ENCODE data around the gene AP1B1. TPM values are rescaled to one million over a fixed set of nuclear protein-coding genes. Genes with fewer than 3 reads are reported as not detected.

Gene AP1B1
- polyA plus RNA-seq, 2 of the 4 experiments (the other 2 are of a cell fraction), result 22.5 to 27.0 TPM

- ATAC-seq (no peak), DNase-seq (ENCODE audit: low read depth in 1 of 2, low spot score in 1 of 2) (no peak), FAIRE-seq (no peak)
- Histone ChIP-seq H3K9me3 (no peaks in the 10 kb centered on the region), H3K4me2 (no peak overlapping the region), H3K4me3 (no peak overlapping the region), H3K4me1 (peaks cover 11% of the 10 kb centered on the region; the same call in 2 of the 3 replicates), H3K27ac (no peak overlapping the region)
- ChIA-PET POLR2A (no interaction called here), CTCF (no interaction called here)
- TF ChIP-seq E2F6 (IDR thresholded peaks at IDR 0.05; ENCODE audit: borderline replicate concordance, low read depth), result no peak
- 91% methylated on average over 21 of the region's 23 CpGs for WGBS (ENCODE audit: missing lambda C conversion rate)
Observed at GRCh38 chr22:29339381-29340235, 48.8 kb downstream of the AP1B1 start.

- ChIA-PET POLR2A (no interaction called here), CTCF (no interaction called here)
- ATAC-seq, result no peak
- no peak for TF ChIP-seq FOXS1 (CRISPR knock-in tag; IDR thresholded peaks at IDR 0.05)
- Histone ChIP-seq H3K27ac (no peak overlapping the region), H3K4me1 (peaks cover 5% of the 10 kb centered on the region; the same call in 2 of the 3 replicates), H3K4me3 (no peak overlapping the region), H3K4me2 (no peak overlapping the region), H3K9me3 (no peaks in the 10 kb centered on the region)
- no peak for FAIRE-seq
- 88% methylated on average over 6 of the region's 6 CpGs for WGBS (ENCODE audit: missing lambda C conversion rate)
- no peak for DNase-seq (ENCODE audit: low read depth in 1 of 2, low spot score in 1 of 2)
Observed at GRCh38 chr22:29338398-29338797, 50.0 kb downstream of the AP1B1 start.

GRCh38 chr22:29337631-29338284 is 50.6 kb downstream of the AP1B1 start:
- no peak for DNase-seq (ENCODE audit: low read depth in 1 of 2, low spot score in 1 of 2)
- ChIA-PET CTCF (interaction anchor here (0.7 kb wide), 1 partner anchor 31 kb away, joined by 3 read pairs; the partner anchor contains the start of gene GAS2L1), POLR2A (no interaction called here)
- Histone ChIP-seq H3K9me3 (no peaks in the 10 kb centered on the region), H3K4me1 (peaks cover 5% of the 10 kb centered on the region; the same call in 2 of the 3 replicates), H3K4me2 (no peak overlapping the region), H3K4me3 (no peak overlapping the region), H3K27ac (no peak overlapping the region)
- ATAC-seq, result no peak
- 90% methylated on average over 11 of the region's 12 CpGs for WGBS (ENCODE audit: missing lambda C conversion rate)
- no peak for TF ChIP-seq FOSL2 (IDR thresholded peaks at IDR 0.05)
- TF ChIP-seq FOSL2 (CRISPR knock-in tag; IDR thresholded peaks at IDR 0.05), result no peak
- TF ChIP-seq HEYL (CRISPR knock-in tag; IDR thresholded peaks at IDR 0.05), result no peak
- TF ChIP-seq TP53 (CRISPR knock-in tag; IDR thresholded peaks at IDR 0.05), result no peak
- no peak for TF ChIP-seq MAX (IDR thresholded peaks at IDR 0.05)
- TF ChIP-seq USF2 (IDR thresholded peaks at IDR 0.05), result no peak
- no peak for TF ChIP-seq E2F6 (IDR thresholded peaks at IDR 0.05; ENCODE audit: borderline replicate concordance, low read depth)
- TF ChIP-seq PHF8 (IDR thresholded peaks at IDR 0.05; ENCODE audit: borderline replicate concordance, low read depth), result no peak
- no peak for TF ChIP-seq POLR2A (IDR thresholded peaks at IDR 0.05; ENCODE audit: low read length)
- no peak for TF ChIP-seq CBX2 (IDR thresholded peaks at IDR 0.05; ENCODE audit: borderline replicate concordance, low read depth)
- no peak for TF ChIP-seq ZFP36 (IDR thresholded peaks at IDR 0.05; ENCODE audit: borderline replicate concordance, partially characterized antibody)
- no peak for TF ChIP-seq EP300 (IDR thresholded peaks at IDR 0.05)
- no peak for TF ChIP-seq SREBF2 (IDR thresholded peaks at IDR 0.05)
- no peak for TF ChIP-seq HOXA7 (CRISPR knock-in tag; IDR thresholded peaks at IDR 0.05)
- TF ChIP-seq BHLHE40 (IDR thresholded peaks at IDR 0.05; ENCODE audit: low read depth, low read length), result no peak
- no peak for TF ChIP-seq EHF (CRISPR knock-in tag; IDR thresholded peaks at IDR 0.05)
- FAIRE-seq, result no peak

Data from A549 (cell line).